GM21515 (cell line): Measurements from ENCODE around the gene ETS1.

Experiments used
- ATAC-seq: cut with Tn5 transposase; IDR thresholded peaks from one replicate; pipeline ENCODE4 v1.9.1; 2021; ENCODE audit not compliant: unreplicated experiment

The ETS1 gene

GRCh38 chr11:128619540-128620308 lies 32.4 kb upstream of the ETS1 start:
- no peak for ATAC-seq

DNA sequence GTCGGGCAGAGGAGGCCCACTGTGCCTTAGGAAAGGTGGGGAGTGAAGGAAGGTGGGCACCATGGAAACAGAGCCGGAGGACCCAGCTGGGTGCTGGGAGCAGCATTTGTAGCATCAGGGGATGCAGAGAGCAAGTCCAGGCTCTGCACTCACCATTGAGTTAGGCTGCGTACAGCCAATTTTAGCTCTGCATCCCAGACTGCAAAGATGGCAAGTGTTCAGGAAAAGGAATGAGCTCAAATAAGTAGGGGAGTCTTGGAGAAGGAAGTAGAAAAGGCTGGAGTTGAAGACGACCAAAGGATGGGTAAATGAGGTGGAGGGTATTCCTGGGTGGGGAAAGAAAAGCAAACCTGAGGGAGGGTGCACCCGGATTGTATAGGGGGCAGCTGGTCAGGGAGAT lies 31.6 kb upstream of the ETS1 start:
- no peak for ATAC-seq

- ATAC-seq, result no peak
These were observed 31.2 kb upstream of the ETS1 start for GRCh38 chr11:128618603-128619002.

DNA sequence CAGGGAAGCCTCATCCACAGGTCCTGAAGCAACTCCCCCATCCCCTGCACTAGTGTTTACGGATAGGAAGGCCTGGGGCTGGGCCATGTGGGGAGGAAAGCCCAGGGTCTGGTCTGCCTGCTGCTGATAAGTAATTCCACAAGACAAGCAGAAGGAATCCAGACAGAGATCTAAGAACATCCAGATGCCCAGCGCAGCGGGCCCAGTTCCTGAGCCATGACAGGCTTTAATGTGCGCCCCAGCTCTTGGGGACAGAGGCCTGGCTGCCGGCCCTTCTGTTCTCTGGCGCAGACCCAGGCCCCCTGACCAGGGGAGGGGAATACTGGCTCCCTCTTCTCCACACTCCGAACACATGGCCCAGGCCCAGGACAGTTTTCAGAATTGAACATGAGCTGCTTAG lies 28.8 kb upstream of the ETS1 start:
- ATAC-seq, result no peak

- ATAC-seq, result no peak
These were observed 28.3 kb upstream of the ETS1 start for GRCh38 chr11:128615612-128616011.

- ATAC-seq, result no peak
These were observed 27.7 kb upstream of the ETS1 start for GRCh38 chr11:128615076-128615475.

DNA sequence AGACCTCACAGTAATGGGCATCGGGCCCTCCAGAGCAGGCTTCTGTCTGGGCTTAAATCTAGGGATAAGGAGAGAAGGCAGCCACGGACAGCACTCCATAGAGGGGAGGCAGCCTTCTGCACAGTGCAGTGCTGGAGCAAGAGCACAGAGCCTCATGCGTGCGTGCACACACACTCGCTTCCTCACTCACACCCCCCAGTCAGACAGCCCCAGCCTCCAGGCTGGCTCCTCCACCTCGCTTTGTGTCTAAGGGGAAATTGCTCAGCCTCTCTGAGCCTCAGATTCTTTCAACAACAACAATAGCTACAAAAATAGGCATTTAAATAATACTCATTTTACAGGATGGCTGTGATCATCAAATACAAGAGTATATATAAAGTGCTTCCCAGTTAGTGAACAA lies 26.7 kb upstream of the ETS1 start:
- no peak for ATAC-seq

DNA sequence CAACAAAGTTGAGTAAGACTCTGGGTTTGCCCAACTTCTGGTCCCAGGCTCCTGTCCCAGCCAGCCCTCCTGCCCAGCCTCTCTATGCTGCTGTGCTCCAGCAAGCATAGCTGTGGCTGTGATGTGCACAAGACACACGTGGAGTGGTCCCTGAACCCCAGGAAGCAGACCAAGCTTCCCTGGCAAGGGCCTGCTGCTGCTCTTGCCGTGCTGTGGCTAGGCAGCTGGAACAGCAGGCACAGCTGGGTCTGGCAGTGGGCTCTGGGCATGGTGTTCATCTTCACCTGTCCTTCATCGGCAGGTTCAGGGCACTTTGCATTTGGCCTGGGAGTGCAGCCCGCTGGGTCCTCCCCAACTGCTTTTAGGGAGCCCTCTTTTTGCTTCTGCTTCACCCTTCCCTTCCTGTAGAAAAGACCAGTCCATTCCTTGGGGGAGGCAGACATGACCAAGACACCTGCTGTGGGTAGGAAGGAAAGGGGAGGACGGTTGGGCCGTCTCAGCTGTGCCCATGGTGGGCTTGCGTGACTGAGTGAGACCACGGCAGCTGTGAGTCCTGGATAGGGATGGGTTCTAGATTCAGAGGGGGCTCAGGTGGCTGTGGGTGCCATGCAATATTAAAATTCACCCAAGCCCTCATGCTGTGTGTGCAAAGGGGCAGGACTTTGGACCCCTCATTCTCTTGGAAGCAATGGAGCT lies 26.1 kb upstream of the ETS1 start:
- no peak for ATAC-seq

GRCh38 chr11:128610721-128611617 lies 23.6 kb upstream of the ETS1 start:
- peak; percentile 96 for ATAC-seq

- ATAC-seq, result no peak
These were observed 22.4 kb upstream of the ETS1 start for GRCh38 chr11:128609785-128610184.

GRCh38 chr11:128608746-128609407 lies 21.5 kb upstream of the ETS1 start:
- ATAC-seq, result no peak

DNA sequence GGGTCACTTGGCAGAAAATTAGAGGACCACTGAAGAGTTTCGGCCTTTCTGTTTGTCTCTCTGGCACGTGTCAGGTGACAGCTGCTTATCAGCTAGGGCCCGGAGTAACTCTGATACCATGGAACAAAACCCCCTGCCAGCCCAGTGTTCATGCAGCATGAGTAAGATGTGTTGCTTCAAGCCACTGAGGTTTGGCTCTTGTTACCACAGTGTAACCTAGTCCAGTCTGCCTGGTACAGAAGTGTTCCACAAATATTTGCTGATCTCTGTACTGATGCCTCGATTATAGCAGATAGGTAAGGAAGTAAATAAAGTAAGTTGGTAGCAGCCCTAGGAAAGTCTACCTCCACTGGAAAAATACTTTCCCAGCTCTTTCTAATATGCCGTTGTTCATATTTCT lies 20.5 kb upstream of the ETS1 start:
- ATAC-seq, result no peak

GRCh38 chr11:128604723-128605122 lies 17.4 kb upstream of the ETS1 start:
- ATAC-seq, result no peak

- no peak for ATAC-seq
These were observed 16.5 kb upstream of the ETS1 start for GRCh38 chr11:128603752-128604414.

DNA sequence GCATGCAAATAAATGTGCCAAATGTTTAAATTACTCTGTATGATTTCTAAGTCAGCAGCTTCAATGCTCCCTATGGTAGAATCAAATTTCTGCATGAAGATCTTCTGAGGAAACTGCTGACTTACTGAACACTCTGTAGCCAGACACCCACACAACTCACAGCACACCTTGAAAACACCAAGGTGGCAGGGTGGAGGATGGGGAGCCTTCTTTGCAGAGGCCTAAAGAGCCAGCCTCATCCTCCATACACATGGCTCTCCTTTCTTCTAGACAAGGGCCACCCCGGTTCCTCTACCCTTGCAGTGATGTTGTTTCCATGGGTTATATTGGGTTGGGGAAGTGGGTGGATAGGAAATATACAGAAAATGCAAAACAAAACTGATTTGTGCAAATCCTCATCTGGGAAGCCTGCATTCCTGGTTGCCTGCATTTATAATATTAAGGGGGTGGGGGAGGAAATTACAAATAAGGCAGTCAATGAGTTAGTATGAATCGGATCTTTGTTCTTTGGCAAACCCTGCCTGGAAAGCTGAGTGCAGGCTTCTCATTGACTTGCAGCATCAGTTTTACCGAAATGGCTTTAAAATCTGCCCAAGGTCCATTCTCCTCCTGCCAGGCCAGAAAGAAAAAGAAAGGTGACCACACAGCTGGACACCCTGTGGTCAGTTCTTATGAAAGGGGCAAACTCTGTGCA lies 15.8 kb upstream of the ETS1 start:
- ATAC-seq, result no peak

GRCh38 chr11:128599729-128600128 lies 12.4 kb upstream of the ETS1 start:
- no peak for ATAC-seq

DNA sequence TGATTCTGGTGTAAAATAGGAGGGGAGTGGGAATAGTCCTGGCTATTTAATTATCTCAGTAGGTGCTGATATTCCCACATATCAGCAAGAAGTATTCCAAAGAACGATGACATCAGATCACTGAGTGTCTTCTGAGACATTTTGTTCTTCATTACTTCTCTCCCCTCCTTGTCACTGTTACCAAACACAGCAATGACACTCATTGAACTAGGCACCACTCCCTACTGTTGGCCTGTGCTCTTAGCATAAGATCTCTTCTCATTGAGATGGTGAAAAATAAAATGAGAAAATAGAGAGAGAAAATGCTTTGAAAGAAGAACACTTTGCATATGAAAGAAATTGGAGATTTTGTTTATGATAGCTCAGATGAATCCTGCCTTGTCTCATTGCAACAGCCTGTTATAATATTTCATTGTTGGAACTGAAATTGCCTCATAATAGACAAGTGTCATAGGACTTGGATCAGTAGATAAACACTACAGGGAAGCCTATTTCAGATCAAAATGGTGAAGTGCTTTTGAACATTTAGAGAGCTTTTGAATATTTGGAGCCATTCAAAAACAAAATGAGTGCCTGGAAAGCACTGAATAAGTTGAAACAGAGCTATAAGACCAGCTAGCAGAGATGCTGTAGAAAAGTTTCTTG lies 11.3 kb upstream of the ETS1 start:
- no peak for ATAC-seq

DNA sequence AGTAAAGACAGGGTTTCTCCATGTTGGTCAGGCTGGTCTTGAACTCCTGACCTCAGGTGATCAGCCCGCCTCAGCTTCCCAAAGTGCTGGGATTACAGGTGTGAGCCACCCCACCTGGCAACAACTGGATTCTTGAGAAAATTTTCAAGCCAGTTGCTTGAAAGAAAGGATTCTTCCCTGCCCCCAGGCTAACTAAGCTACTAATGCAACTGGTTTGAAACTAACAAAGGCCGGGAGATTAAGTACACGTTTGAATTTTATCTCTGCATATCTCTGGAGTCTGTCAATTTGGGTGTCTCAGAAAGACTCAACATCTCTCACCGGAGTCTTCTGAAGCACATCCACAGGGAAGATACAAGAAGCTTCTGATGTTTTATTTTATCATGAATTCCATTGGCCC lies 10.7 kb upstream of the ETS1 start:
- ATAC-seq, result no peak

GRCh38 chr11:128597209-128597608 lies 9.9 kb upstream of the ETS1 start:
- ATAC-seq, result no peak

GRCh38 chr11:128596250-128596649 lies 8.9 kb upstream of the ETS1 start:
- no peak for ATAC-seq
